HG03060 (cell line): Measurements from ENCODE around the gene INTS12.

ENCODE experiments used
- ATAC-seq: cut with Tn5 transposase; IDR thresholded peaks from one replicate; pipeline ENCODE4 v1.9.1; 2021; ENCODE audit warnings: low read depth, moderate number of reproducible peaks; ENCODE audit not compliant: unreplicated experiment

The INTS12 gene

GRCh38 chr4:105686571-105686970 is 21.9 kb downstream of the INTS12 start:
- ATAC-seq, result no peak

- ATAC-seq, result no peak
Measured at GRCh38 chr4:105683038-105683437, 25.5 kb downstream of the INTS12 start.

- ATAC-seq, result no peak
Measured at GRCh38 chr4:105679186-105679585, 29.3 kb downstream of the INTS12 start.

GRCh38 chr4:105677709-105678108 is 30.8 kb downstream of the INTS12 start:
- ATAC-seq, result no peak

GRCh38 chr4:105674011-105674410 is 34.5 kb downstream of the INTS12 start:
- no peak for ATAC-seq

GRCh38 chr4:105671301-105671700 is 37.2 kb downstream of the INTS12 start:
- ATAC-seq, result no peak

GRCh38 chr4:105670684-105671083 is 37.8 kb downstream of the INTS12 start:
- ATAC-seq, result no peak

GRCh38 chr4:105666693-105667092 is 41.8 kb downstream of the INTS12 start:
- no peak for ATAC-seq

- no peak for ATAC-seq
Measured at GRCh38 chr4:105662935-105663675, 45.4 kb downstream of the INTS12 start.

GRCh38 chr4:105661028-105661427 is 47.5 kb downstream of the INTS12 start:
- ATAC-seq, result no peak

GRCh38 chr4:105659190-105659589 is 49.3 kb downstream of the INTS12 start:
- no peak for ATAC-seq

GRCh38 chr4:105657117-105657765 is 51.2 kb downstream of the INTS12 start:
- no peak for ATAC-seq

GRCh38 chr4:105652286-105652888 is 56.1 kb downstream of the INTS12 start:
- ATAC-seq, result no peak

- ATAC-seq, result no peak
Measured at GRCh38 chr4:105651884-105652283, 56.6 kb downstream of the INTS12 start.

- ATAC-seq, result no peak
Measured at GRCh38 chr4:105650190-105650589, 58.3 kb downstream of the INTS12 start.

GRCh38 chr4:105645440-105645839 is 63.0 kb downstream of the INTS12 start:
- ATAC-seq, result no peak

GRCh38 chr4:105644257-105644656 is 64.2 kb downstream of the INTS12 start:
- no peak for ATAC-seq

GRCh38 chr4:105641845-105642244 is 66.6 kb downstream of the INTS12 start:
- no peak for ATAC-seq

- ATAC-seq, result peak; percentile 74
Measured at GRCh38 chr4:105637408-105638176, 70.9 kb downstream of the INTS12 start.

- ATAC-seq, result no peak
Measured at GRCh38 chr4:105634402-105635080, 73.9 kb downstream of the INTS12 start.
